HG02852 (cell line): ENCODE data around the gene RHOBTB1.
"Not testable (repeated sequence)": the region's sequence is repeated elsewhere in the genome, so short reads cannot be mapped to it uniquely, and the experiment has no call there.

ENCODE experiments used
- ATAC-seq: cut with Tn5 transposase; IDR thresholded peaks from one replicate; pipeline ENCODE4 v1.9.1; 2021; ENCODE audit warnings: mild to moderate bottlenecking, moderate library complexity; ENCODE audit not compliant: unreplicated experiment

The RHOBTB1 gene

GRCh38 chr10:60910543-60910942 is 33.4 kb downstream of the RHOBTB1 start:
- peak; percentile 76 for ATAC-seq

- ATAC-seq: no peak
These were observed 35.1 kb downstream of the RHOBTB1 start for GRCh38 chr10:60908896-60909295.

GRCh38 chr10:60908031-60908430 is 36.0 kb downstream of the RHOBTB1 start:
- ATAC-seq: no peak

GRCh38 chr10:60907236-60907635 is 36.7 kb downstream of the RHOBTB1 start:
- no peak for ATAC-seq

GRCh38 chr10:60906825-60907224 is 37.2 kb downstream of the RHOBTB1 start:
- not testable (repeated sequence) for ATAC-seq

GRCh38 chr10:60906411-60906810 is 37.6 kb downstream of the RHOBTB1 start:
- no peak for ATAC-seq

- ATAC-seq: no peak
These were observed 38.4 kb downstream of the RHOBTB1 start for GRCh38 chr10:60905580-60905979.

GRCh38 chr10:60903096-60903495 is 40.9 kb downstream of the RHOBTB1 start:
- no peak for ATAC-seq

GRCh38 chr10:60901561-60902235 is 42.3 kb downstream of the RHOBTB1 start:
- no peak for ATAC-seq

GRCh38 chr10:60899266-60899665 is 44.7 kb downstream of the RHOBTB1 start:
- no peak for ATAC-seq

- ATAC-seq: no peak
These were observed 45.7 kb downstream of the RHOBTB1 start for GRCh38 chr10:60898321-60898720.

- no peak for ATAC-seq
These were observed 47.2 kb downstream of the RHOBTB1 start for GRCh38 chr10:60896810-60897209.

GRCh38 chr10:60896033-60896432 is 48.0 kb downstream of the RHOBTB1 start:
- ATAC-seq: no peak

GRCh38 chr10:60894786-60895185 is 49.2 kb downstream of the RHOBTB1 start:
- ATAC-seq: no peak

GRCh38 chr10:60893231-60893630 is 50.8 kb downstream of the RHOBTB1 start:
- no peak for ATAC-seq

GRCh38 chr10:60892571-60892970 is 51.4 kb downstream of the RHOBTB1 start:
- ATAC-seq: no peak

- no peak for ATAC-seq
These were observed 53.2 kb downstream of the RHOBTB1 start for GRCh38 chr10:60890811-60891210.

GRCh38 chr10:60883187-60883586 is 60.8 kb downstream of the RHOBTB1 start:
- peak; percentile 72 for ATAC-seq

- ATAC-seq: no peak
These were observed 65.8 kb downstream of the RHOBTB1 start for GRCh38 chr10:60878224-60878623.

GRCh38 chr10:60877777-60878120 is 66.2 kb downstream of the RHOBTB1 start:
- no peak for ATAC-seq

- ATAC-seq: no peak
These were observed 66.8 kb downstream of the RHOBTB1 start for GRCh38 chr10:60877061-60877776.

- ATAC-seq: no peak
These were observed 70.2 kb downstream of the RHOBTB1 start for GRCh38 chr10:60873758-60874157.

GRCh38 chr10:60872451-60872850 is 71.5 kb downstream of the RHOBTB1 start:
- ATAC-seq: no peak
